Mesenteric fat pad (tissue), 1 donor: ENCODE results near the gene KRTAP10-10. TPM values are rescaled to one million over a fixed set of nuclear protein-coding genes. Genes with fewer than 3 reads are reported as not detected.
"Not testable (repeated sequence)": the region's sequence is repeated elsewhere in the genome, so short reads cannot be mapped to it uniquely, and the experiment has no call there.

Source experiments
- DNase-seq: peaks from one replicate; pipeline ENCODE4 v3.0.0-alpha.2; 2020; ENCODE audit warnings: low spot score
- total RNA-seq: library from RNA; stranded (reverse); fragmentation: NEBNext Ultra II Directional; extraction: Animal tissue kit (Norgen Biotek cat#: 25700); gene quantifications from one replicate; pipeline ENCODE4 v1.2.1, GENCODE V29; 2021
- donor health status: DM: yes; HTN: yes; CAD: no.

The KRTAP10-10 gene
- total RNA-seq, 1 donor from 2014 or later: not detected

- no peak for DNase-seq
Measured at GRCh38 chr21:44650265-44650972, 13.3 kb downstream of the KRTAP10-10 start.

DNA sequence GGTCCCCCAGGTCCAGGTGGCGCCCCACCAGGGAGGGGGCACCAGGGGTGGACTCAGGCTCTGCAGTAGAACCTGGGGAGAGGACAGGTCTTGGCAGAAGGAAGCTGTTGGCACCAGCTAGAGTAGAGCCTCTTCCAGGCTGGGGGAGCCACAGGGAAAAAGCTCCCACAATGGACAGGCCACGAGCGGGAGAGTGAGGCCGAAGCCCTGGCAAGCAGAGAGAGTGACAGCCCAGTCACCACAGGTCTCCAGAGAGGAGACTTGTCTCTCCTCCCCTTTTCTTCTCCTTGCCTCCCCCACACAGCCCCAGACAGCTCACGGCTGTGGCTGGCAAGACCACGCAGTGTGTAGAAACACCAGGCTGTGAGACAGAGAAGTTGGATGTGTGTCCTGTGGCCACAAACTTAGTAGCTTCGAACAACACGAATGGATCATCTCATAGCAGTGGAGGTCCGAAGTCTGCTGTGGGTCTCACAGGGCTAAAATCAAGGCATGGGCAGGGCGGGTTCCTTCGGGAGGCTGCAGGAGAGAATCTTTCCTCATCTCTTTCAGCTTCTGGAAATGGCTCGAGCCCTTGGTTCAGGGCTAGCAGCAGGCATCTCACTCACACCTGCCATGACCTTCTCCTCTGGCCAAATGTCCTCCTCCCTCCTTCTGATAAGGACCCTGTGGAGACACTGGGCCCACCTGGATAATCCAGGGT, 14.0 kb downstream of the KRTAP10-10 start:
- no peak for DNase-seq

- no peak for DNase-seq
Measured at GRCh38 chr21:44653123-44653522, 16.0 kb downstream of the KRTAP10-10 start.

- no peak for DNase-seq
Measured at GRCh38 chr21:44653656-44654575, 16.8 kb downstream of the KRTAP10-10 start.

DNA sequence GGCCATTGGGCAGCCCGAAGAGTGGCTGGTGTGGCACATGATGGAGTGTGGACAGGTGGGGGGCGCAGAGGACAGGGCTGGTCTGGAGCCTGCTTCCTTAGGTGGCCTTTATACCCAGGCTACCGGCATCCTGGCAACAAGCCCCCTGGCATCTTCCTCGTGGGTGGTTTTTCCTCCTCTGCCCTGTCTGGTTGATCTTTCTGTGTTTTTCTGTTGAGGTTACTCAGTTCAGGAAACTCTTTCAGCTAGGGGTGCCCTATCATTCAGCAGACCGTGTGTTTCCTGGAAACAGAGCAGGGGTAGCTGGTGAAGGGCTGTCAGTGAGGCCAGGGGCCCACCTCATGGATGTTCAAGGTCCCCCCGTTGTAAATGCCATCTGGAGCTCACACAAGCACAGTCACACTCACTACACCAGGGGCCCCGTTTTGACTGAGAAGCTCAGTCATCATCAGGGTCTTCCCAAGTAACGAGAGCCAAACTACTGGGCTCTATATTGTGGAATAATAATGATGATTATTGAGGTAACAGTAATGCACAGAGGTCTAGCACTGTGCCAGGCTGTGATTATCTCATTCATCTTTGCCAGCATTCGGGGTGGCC, 17.5 kb downstream of the KRTAP10-10 start, which contains the start of gene KRTAP12-4:
Gene KRTAP12-4 (minus strand): TSS at position 84 of the 600 bp plus-strand sequence. CDS start 45 bp downstream, at position 39.
- no peak for DNase-seq

- no peak for DNase-seq
Measured at GRCh38 chr21:44656868-44657267, 19.7 kb downstream of the KRTAP10-10 start.

DNA sequence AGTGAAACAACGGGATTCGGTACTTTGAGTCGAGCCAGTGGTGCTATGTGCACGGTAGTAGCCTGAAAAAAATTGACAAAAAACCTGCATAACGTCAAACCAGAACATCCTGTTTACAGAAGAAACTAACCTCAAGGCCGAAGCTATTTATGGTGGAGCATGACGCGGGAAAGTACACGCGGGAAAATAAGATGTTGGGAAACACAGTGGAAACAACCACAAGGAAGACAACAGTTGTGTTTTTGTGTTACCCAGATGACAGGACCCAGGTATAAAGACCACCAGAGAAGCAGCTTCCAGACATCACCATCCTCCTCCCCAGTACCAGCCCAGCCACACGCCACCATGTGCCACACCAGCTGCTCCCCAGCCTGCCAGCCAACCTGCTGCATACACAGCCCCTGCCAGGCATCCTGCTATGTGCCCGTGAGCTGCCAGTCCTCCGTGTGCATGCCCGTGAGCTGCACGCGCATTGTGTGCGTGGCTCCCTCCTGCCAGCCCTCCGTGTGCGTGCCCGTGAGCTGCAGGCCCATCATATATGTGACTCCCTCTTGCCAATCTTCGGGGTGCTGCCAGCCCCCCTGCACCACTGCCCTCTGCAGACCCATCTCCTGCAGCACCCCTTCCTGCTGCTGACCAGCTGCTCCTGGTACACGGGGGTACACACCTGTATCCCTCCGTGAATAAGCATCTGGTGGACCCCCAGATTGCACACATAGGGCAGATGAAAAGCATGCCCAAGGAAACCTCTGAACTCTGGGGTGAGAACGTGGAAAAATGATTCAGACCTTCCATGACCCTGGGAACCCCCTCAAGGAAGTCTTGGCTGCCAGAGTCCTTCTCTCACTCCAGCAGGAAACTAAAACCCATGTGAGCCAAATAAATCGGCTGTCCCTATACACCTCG, 20.7 kb downstream of the KRTAP10-10 start, which contains the start of gene KRTAP12-3:
Gene KRTAP12-3 (plus strand): TSS at position 298 of the 906 bp plus-strand sequence. CDS start 48 bp downstream, at position 346.
- no peak for DNase-seq

GRCh38 chr21:44658541-44658910, 21.4 kb downstream of the KRTAP10-10 start:
- no peak for DNase-seq

DNA sequence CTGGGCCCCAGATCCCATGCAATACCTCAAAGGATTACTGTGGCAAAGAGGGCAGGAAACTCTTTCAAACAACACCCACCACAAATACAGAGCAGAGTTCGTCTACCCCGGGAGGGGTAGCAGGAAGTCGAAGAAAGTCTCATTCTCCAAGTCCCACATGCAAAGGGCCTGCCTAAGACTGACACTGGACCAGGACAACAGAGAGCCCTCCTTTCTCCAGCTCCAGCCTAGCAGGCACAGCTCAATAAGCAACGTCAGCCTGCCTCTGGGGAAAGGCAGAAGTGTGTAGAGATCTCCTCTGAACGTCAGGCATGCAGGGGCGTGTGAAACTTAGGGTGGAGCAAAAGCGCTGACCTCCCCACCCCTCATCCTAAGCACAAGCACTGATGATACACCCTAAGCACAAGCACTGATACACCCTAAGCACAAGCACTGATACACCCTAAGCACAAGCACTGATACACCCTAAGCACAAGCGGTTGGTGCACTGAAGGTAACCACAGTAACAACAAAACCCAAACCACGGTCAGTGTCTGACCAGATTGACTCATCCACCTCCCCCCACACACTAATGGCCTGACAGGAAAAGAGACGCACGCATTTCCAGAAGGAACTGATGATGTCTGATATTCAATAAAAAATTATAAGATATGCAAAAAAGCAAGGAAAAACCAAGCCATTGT, 21.9 kb downstream of the KRTAP10-10 start:
- no peak for DNase-seq

GRCh38 chr21:44661567-44661966, 24.4 kb downstream of the KRTAP10-10 start:
- not testable (repeated sequence) for DNase-seq

DNA sequence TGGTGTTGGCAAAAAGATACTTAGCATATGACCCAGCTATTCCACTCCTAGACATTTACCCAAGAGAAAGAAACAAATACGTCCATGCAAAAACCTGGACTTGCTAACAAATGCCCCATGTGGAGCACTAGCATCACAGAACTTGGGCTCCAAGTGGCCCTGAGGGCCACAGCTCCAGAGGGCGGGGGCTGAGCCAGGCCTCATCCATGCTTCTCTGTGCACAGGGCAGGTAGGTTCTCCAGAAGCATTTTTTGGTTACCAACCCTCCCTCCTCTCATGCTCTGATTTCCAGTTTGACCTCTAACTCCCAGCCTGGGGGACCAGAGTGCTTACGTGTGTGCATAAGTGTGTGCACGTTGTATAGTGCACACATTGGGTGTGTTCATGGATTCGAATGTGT, 27.5 kb downstream of the KRTAP10-10 start:
- DNase-seq: no peak

DNA sequence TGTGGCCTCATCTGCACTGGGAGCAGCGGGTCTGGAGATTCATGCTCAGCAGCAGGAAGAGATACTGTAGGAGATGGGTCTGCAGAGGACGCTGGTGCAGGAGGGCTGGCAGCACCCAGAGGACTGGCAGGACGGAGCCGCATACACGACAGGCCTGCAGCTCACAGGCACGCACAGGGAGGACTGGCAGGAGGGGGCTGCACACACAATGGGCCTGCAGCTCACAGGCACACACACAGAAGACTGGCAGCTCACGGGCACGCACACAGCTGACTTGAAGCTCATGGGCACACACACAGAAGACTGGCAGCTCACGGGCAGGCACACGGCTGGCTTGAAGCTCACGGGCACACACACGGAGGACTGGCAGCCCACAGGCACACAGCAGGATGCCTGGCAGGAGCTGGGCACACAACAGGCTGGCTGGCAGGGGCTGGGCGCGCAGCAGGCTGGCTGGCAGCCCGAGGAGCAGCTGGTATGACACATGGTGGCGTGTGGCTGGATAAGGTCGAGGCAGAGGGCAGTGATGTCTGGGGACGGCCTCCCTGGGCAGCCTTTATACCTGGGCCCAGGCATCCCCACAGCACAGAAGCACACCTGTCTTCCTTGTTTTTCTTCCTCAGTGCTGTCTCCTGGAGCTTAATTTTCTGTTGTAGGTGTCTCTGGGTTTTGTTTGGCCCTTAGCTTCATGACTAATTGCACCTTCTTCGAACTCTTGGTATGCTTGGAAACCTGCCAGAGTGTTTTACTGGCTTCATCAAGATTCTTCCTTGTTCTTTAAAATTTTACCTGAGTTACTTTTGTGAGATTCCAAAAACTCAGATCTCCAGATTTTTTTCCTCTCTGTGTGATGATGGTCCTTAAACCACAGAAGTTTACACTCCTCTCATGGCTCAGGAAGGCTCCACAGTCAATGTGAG, 29.5 kb downstream of the KRTAP10-10 start, which contains the start of gene KRTAP12-2:
Gene KRTAP12-2 (minus strand): TSS at position 527 of the 920 bp plus-strand sequence. CDS start 41 bp downstream, at position 486.
- no peak for DNase-seq

DNA sequence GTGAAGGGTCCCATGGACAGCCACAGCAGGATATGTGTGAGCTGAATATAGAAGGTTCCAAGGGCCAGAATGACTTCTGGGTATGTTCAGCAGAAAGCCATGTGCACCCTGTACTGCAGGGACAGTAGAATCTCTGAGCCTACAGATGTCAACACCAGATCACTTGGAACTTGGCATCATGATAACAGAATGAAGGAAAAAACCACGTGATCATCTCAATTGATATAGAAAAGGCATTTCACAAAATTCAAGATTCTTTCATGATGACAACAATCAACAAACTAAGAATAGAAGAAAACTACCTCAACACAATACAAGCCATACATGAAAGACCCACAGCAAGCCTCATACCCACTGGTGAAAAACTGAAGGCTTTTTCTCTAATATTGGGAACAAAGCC, 30.5 kb downstream of the KRTAP10-10 start:
- no peak for DNase-seq

- no peak for DNase-seq
Measured at GRCh38 chr21:44670642-44671432, 33.7 kb downstream of the KRTAP10-10 start.

- no peak for DNase-seq
Measured at GRCh38 chr21:44671911-44672310, 34.8 kb downstream of the KRTAP10-10 start.

- peak; percentile 85 for DNase-seq
Measured at GRCh38 chr21:44677881-44678280, 40.7 kb downstream of the KRTAP10-10 start.

DNA sequence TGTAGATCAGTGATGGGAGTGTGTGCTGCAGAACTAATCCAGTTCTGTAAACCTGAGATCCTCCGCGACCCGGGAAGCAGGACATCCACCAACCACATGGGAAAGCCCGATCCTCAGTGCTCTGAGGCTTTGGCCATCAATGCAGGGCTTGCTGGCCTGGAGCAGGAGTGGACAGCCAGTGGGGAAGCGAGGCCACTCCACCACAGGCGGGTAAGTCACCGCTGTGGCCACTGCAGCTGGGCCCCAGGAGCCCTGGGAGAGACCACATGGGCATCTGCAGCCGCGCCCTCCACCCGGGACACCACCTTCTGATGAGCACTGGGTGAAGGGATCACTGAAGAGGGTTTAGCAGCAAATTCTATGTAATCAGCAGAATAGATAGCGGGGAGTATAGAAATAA, 44.0 kb downstream of the KRTAP10-10 start:
- DNase-seq: no peak
